Panc1 (cell line): ENCODE results near the gene USF3. TPM values are rescaled to one million over a fixed set of nuclear protein-coding genes. Genes with fewer than 3 reads are reported as not detected.

Experiments
- ATAC-seq: fragments of 200-7000 bp; cut with Tn5 transposase; 2 replicates; pipeline ENCODE4 v1.9.1; 2020; ENCODE audit warnings: mild to moderate bottlenecking, moderate library complexity
- BruUV-seq: library from RNA; stranded (reverse); fragments of 400-500 nt; replicated peaks from 2 replicates; lab custom pipeline; 2021; lab: Mats Ljungman, UMichigan
- CTCF ChIA-PET: fragments of 300-600 bp; sonication (Branson Sonifier 250); formaldehyde crosslinking; loops from one replicate; lab custom pipeline; 2022; ENCODE audit warnings: antibody characterized with exemption; lab: Charles Lee
- POLR2A ChIA-PET: fragments of 300-600 bp; sonication (Branson Sonifier 250); formaldehyde crosslinking; loops from one replicate; lab custom pipeline; 2022; ENCODE audit warnings: antibody characterized with exemption; lab: Charles Lee
- DNase-seq: peaks from one replicate; pipeline ENCODE4 v3.0.0-alpha.2; 2010; ENCODE audit warnings: low read depth, low spot score
- H3K27ac ChIP-seq: 2 replicates; pipeline ENCODE4 v1.5.1; 2011; ENCODE audit warnings: mild to moderate bottlenecking, low read length, inconsistent platforms
- H3K27me3 ChIP-seq: fragments of 200-500 bp; sonication (Bioruptor generic); 2 replicates; pipeline ENCODE4 v1.6.0; 2014; ENCODE audit warnings: low read length, inconsistent platforms; ENCODE audit not compliant: control insufficient read depth, insufficient read depth
- H3K36me3 ChIP-seq: fragments of 200-500 bp; sonication (Bioruptor generic); 2 replicates; pipeline ENCODE4 v1.5.1; 2014; ENCODE audit warnings: inconsistent platforms, mild to moderate bottlenecking, low read length, moderate library complexity; ENCODE audit not compliant: control insufficient read depth, insufficient read depth
- H3K4me1 ChIP-seq: 2 replicates; pipeline ENCODE4 v1.5.1; 2011; ENCODE audit warnings: inconsistent platforms, mild to moderate bottlenecking, low read length, moderate library complexity; ENCODE audit not compliant: control insufficient read depth, insufficient read depth
- H3K4me3 ChIP-seq, 2 experiments: 2 replicates each; pipeline ENCODE4 v1.5.1; 2011 to 2012; ENCODE audit warnings: low read depth in 2 of 2, low read length in 2 of 2, mild to moderate bottlenecking in 2 of 2, inconsistent platforms in 1 of 2, moderate library complexity in 1 of 2
- H3K9me3 ChIP-seq: fragments of 200-500 bp; sonication (Bioruptor generic); 2 replicates; pipeline ENCODE4 v1.5.1; 2014; ENCODE audit warnings: low read depth, mild to moderate bottlenecking, inconsistent platforms, low read length, moderate library complexity; ENCODE audit not compliant: control insufficient read depth, insufficient read depth
- SIN3A ChIP-seq: IDR thresholded peaks from 2 replicates; pipeline ENCODE4 v1.6.1; 2012; ENCODE audit warnings: low read depth, mild to moderate bottlenecking, low read length, moderate library complexity, borderline replicate concordance; ENCODE audit not compliant: insufficient read depth
- in situ Hi-C: cut with HindIII; loops from 2 replicates; pipeline ENCODE4 v1.10.0; 2016; ENCODE audit warnings: low sequenced_read_pairs, low pct_unique_long_range_greater_than_20kb
- intact Hi-C: fragments of 100-400 bp; cut with micrococcal nuclease; formaldehyde crosslinking; loops from one replicate; pipeline ENCODE4 v1.10.0; 2022; ENCODE audit not compliant: unreplicated experiment
- total RNA-seq: library from RNA; stranded (reverse); gene quantifications from one replicate; pipeline ENCODE4 v1.2.1, GENCODE V29; 2021; ENCODE audit not compliant: unreplicated experiment
- TF ChIP-seq, protein P1 (sequence below): fragments of 450-650 bp; IDR thresholded peaks from 2 replicates; pipeline ENCODE4 v1.5.1; 2017; ENCODE audit warnings: mild to moderate bottlenecking
- TF ChIP-seq, protein P2 (sequence below), 2 experiments: IDR thresholded peaks; 2 replicates each; pipeline ENCODE4 v1.6.1; 2011 to 2012; ENCODE audit warnings: low read depth in 2 of 2, control low read depth in 1 of 2, low read length in 1 of 2, mild to moderate bottlenecking in 1 of 2, moderate library complexity in 1 of 2; ENCODE audit not compliant: insufficient read depth in 1 of 2

The USF3 gene
- total RNA-seq, 1 experiment from 2014 or later, result 18.2 TPM

DNA sequence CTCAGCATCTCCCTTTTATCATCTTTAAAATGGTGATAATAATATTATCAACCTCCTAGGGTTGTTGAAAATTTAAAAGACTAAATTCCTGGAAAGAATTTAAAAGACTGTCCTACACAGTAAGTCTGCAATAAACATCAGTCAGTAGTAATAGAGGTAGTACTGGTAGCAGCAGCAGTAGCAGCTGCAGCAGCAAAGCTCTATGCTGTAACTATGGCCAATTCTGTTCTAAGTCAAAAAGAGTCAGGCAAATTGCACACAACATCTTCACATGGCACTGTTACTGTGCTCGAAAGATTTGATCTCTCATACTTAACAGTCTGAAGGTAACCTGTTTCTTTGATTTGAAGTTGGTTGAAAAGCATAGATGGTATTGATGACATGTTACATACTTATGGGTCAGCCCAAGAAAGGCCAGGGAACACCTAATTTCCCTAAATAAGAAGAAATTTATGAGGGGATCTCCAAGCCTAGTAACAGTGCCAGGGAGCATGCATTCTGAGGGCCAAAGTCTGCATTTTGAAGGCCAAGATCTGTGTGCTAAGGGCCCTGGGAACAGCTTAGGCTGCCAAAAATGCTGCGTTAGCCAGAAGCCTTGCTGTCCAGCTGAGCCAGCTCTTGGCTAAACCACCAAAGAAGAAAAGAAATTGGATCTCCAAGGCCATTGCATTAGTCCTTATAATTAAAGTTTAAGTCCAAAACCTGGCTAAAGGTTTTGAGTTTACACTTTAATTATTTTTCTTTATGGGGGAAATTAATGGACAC, 95.8 kb downstream of the USF3 start:
- Histone ChIP-seq H3K4me1 (no peaks in the 10 kb centered on the region), H3K9me3 (no peaks in the 10 kb centered on the region), H3K4me3 (no peak overlapping the region), H3K27ac (no peak overlapping the region), H3K36me3 (no peaks in the 10 kb centered on the region), H3K27me3 (peaks cover 26% of the 10 kb centered on the region)
- ChIA-PET CTCF (no interaction called here), POLR2A (interaction anchor here (0.6 kb wide), 1 partner anchor 234 kb away, joined by 3 read pairs; no protein-coding TSS in a partner anchor)
- in situ Hi-C loops (no loop called here), intact Hi-C loops (no loop called here)
- ATAC-seq (no peak), DNase-seq (no peak)
- no TSS peak for BruUV-seq
- no peak for TF ChIP-seq SIN3A
- TF ChIP-seq, protein P1, sequence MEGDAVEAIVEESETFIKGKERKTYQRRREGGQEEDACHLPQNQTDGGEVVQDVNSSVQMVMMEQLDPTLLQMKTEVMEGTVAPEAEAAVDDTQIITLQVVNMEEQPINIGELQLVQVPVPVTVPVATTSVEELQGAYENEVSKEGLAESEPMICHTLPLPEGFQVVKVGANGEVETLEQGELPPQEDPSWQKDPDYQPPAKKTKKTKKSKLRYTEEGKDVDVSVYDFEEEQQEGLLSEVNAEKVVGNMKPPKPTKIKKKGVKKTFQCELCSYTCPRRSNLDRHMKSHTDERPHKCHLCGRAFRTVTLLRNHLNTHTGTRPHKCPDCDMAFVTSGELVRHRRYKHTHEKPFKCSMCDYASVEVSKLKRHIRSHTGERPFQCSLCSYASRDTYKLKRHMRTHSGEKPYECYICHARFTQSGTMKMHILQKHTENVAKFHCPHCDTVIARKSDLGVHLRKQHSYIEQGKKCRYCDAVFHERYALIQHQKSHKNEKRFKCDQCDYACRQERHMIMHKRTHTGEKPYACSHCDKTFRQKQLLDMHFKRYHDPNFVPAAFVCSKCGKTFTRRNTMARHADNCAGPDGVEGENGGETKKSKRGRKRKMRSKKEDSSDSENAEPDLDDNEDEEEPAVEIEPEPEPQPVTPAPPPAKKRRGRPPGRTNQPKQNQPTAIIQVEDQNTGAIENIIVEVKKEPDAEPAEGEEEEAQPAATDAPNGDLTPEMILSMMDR, result no peak
- TF ChIP-seq, protein P2, sequence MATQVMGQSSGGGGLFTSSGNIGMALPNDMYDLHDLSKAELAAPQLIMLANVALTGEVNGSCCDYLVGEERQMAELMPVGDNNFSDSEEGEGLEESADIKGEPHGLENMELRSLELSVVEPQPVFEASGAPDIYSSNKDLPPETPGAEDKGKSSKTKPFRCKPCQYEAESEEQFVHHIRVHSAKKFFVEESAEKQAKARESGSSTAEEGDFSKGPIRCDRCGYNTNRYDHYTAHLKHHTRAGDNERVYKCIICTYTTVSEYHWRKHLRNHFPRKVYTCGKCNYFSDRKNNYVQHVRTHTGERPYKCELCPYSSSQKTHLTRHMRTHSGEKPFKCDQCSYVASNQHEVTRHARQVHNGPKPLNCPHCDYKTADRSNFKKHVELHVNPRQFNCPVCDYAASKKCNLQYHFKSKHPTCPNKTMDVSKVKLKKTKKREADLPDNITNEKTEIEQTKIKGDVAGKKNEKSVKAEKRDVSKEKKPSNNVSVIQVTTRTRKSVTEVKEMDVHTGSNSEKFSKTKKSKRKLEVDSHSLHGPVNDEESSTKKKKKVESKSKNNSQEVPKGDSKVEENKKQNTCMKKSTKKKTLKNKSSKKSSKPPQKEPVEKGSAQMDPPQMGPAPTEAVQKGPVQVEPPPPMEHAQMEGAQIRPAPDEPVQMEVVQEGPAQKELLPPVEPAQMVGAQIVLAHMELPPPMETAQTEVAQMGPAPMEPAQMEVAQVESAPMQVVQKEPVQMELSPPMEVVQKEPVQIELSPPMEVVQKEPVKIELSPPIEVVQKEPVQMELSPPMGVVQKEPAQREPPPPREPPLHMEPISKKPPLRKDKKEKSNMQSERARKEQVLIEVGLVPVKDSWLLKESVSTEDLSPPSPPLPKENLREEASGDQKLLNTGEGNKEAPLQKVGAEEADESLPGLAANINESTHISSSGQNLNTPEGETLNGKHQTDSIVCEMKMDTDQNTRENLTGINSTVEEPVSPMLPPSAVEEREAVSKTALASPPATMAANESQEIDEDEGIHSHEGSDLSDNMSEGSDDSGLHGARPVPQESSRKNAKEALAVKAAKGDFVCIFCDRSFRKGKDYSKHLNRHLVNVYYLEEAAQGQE (IDR thresholded peaks at IDR 0.05; ENCODE audit: insufficient read depth in 1 of 2, low read depth in 2 of 2, low read length in 1 of 2), result no peak

Other genes starting within 250 kb of the USF3 start
- 14.8 TPM for gene SPICE1, start 181.5 kb downstream of the USF3 start, total RNA-seq
- gene SIDT1, start 164.1 kb downstream of the USF3 start, total RNA-seq, result not detected
- gene NAA50, start 49.6 kb upstream of the USF3 start, total RNA-seq, result 208 TPM
- 89.6 TPM for gene ATP6V1A, start 50.4 kb upstream of the USF3 start, total RNA-seq
- gene GRAMD1C, start 142.1 kb upstream of the USF3 start, total RNA-seq, result 3.9 TPM